Left ventricle myocardium inferior (tissue), 1 donor: Measurements from ENCODE around the gene CYBB. TPM values are rescaled to one million over a fixed set of nuclear protein-coding genes. Genes with fewer than 3 reads are reported as not detected.

Source experiments
- DNase-seq: peaks from one replicate; pipeline ENCODE4 v3.0.0-alpha.2; 2020
- H3K27ac ChIP-seq: fragments of 200-600 bp; replicated peaks from 2 replicates; pipeline ENCODE4 v1.8.0; 2021
- H3K27me3 ChIP-seq: fragments of 200-600 bp; 2 replicates; pipeline ENCODE4 v1.8.0; 2021; ENCODE audit warnings: low read depth
- H3K36me3 ChIP-seq: fragments of 200-600 bp; 2 replicates; pipeline ENCODE4 v1.8.0; 2021
- H3K4me1 ChIP-seq: fragments of 200-600 bp; 2 replicates; pipeline ENCODE4 v1.8.0; 2021
- H3K4me3 ChIP-seq: fragments of 200-600 bp; 2 replicates; pipeline ENCODE4 v1.8.0; 2021; ENCODE audit warnings: mild to moderate bottlenecking, moderate library complexity
- H3K9me3 ChIP-seq: fragments of 200-600 bp; replicated peaks from 2 replicates; pipeline ENCODE4 v1.8.0; 2021
- intact Hi-C: fragments of 100-400 bp; cut with micrococcal nuclease; formaldehyde crosslinking; loops from one replicate; pipeline ENCODE4 v1.11.0; 2022
- total RNA-seq: library from RNA; stranded (reverse); fragmentation: NEBNext Ultra II Directional; extraction: Animal tissue kit (Norgen Biotek cat#: 25700); gene quantifications from one replicate; pipeline ENCODE4 v1.2.1, GENCODE V29; 2021
- TF ChIP-seq, protein P1 (sequence below): fragments of 200-600 bp; IDR thresholded peaks from 2 replicates; pipeline ENCODE4 v1.8.0; 2021; ENCODE audit warnings: antibody characterized with exemption, mild to moderate bottlenecking, borderline replicate concordance
- donor health status: DM: no; HTN: yes; CAD: no; lungs with severe emphysema.

Gene CYBB
- total RNA-seq, 1 donor from 2014 or later = 18.7 TPM

DNA sequence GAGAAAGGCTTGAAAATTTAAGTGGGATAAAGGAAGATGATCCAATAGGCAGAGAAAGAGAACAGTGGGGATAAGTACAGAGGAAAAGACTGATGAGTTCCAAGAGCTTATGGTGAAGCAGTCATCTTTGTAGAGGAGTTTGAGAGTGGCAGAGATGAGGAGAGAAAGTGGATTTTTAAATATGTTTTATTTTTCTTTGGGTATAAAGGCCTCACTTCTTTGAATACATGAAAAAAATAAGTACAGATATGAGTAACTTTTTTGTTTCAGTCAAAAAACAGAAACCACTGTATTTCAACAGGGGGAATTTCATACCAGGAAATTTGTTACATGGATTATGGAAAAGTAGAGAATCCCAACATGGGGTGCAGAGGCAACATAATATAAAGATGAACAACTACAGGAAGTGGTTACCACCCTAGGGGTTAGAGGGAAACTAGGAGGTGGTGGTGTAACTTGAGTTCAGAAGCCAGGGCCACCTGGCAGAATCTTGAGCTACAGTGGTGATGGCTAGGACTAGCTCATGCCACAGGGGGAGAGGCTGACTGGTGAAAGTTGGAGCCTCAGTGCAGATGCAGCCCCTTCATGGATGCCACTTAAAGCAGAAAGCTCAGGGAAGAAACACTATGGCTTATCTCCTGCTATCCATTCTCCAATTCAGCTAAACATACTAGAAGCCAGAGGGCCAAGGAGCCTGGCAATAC is 3.4 kb upstream of the CYBB start:
- DNase-seq = no peak
- Histone ChIP-seq H3K9me3 (no peaks in the 10 kb centered on the region), H3K27me3 (no peaks in the 10 kb centered on the region), H3K27ac (no peak overlapping the region), H3K4me1 (no peaks in the 10 kb centered on the region), H3K36me3 (no peaks in the 10 kb centered on the region), H3K4me3 (no peak overlapping the region)
- TF ChIP-seq, protein P1, sequence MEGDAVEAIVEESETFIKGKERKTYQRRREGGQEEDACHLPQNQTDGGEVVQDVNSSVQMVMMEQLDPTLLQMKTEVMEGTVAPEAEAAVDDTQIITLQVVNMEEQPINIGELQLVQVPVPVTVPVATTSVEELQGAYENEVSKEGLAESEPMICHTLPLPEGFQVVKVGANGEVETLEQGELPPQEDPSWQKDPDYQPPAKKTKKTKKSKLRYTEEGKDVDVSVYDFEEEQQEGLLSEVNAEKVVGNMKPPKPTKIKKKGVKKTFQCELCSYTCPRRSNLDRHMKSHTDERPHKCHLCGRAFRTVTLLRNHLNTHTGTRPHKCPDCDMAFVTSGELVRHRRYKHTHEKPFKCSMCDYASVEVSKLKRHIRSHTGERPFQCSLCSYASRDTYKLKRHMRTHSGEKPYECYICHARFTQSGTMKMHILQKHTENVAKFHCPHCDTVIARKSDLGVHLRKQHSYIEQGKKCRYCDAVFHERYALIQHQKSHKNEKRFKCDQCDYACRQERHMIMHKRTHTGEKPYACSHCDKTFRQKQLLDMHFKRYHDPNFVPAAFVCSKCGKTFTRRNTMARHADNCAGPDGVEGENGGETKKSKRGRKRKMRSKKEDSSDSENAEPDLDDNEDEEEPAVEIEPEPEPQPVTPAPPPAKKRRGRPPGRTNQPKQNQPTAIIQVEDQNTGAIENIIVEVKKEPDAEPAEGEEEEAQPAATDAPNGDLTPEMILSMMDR = no peak
- intact Hi-C loops = no loop called here

DNA sequence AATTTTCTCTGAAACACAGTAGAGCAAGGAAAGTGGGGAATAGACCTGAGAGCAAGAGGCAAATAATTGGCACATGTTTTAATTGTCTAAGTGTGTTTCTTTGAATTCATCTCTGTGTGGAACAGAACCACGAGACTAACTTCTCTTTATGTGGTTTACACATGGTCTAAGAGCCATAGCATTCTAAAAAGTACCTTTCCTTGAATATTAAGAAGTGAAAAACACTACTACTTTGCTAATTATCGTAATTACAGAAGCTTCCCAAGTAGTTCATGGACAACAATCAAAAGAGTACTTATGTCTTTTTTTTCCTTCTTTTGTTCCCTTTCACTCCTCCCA is 2.9 kb upstream of the CYBB start:
- intact Hi-C loops = no loop called here
- Histone ChIP-seq H3K36me3 (no peaks in the 10 kb centered on the region), H3K4me1 (no peaks in the 10 kb centered on the region), H3K27me3 (no peaks in the 10 kb centered on the region), H3K27ac (no peak overlapping the region), H3K9me3 (no peaks in the 10 kb centered on the region), H3K4me3 (no peak overlapping the region)
- TF ChIP-seq, protein P1 = no peak
- no peak for DNase-seq

DNA sequence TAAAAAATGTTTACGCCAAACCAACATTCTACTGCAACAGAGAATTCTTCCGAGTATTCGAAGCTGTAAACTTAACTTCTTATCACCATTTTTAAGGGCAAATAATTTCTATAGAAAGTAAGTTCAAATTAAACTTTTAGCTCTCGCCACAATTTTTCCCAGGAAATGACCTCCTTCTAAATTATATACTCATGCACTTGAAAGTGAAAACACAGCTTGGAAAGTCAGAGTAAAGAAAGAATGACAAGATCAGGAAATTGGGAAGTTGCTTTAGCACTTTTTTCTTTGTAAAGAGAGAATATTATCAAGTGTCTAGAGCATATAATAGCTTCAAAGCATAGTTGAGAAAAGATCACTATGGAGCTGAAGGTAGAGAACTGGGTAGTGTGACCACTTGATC is 1.2 kb downstream of the CYBB start:
- no peak for DNase-seq
- H3K9me3 ChIP-seq = no peaks in the 10 kb centered on the region
- H3K36me3 ChIP-seq = no peaks in the 10 kb centered on the region
- no peaks in the 10 kb centered on the region for H3K4me1 ChIP-seq
- H3K27ac ChIP-seq = no peak overlapping the region
- TF ChIP-seq, protein P1 = no peak
- H3K27me3 ChIP-seq = no peaks in the 10 kb centered on the region
- intact Hi-C loops = no loop called here
- H3K4me3 ChIP-seq = no peak overlapping the region

DNA sequence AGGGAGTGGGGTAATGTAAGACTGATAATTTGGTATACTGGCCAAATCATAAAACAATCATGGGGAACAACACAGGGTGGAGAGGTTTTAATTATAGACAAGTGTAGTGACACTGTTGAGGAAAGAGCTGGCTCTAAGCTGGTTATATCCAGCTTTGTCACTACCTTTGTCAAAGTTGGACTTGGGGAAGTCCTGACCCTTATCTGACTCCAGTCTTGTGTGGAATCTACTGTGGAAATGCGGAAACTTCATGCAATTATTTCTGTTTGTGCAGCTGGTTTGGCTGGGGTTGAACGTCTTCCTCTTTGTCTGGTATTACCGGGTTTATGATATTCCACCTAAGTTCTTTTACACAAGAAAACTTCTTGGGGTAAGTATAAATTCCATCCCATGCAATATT is 2.0 kb downstream of the CYBB start:
- Histone ChIP-seq H3K4me3 (no peak overlapping the region), H3K27ac (no peak overlapping the region), H3K9me3 (no peaks in the 10 kb centered on the region), H3K36me3 (no peaks in the 10 kb centered on the region), H3K27me3 (no peaks in the 10 kb centered on the region), H3K4me1 (no peaks in the 10 kb centered on the region)
- TF ChIP-seq, protein P1 = no peak
- no peak for DNase-seq
- intact Hi-C loops = no loop called here

DNA sequence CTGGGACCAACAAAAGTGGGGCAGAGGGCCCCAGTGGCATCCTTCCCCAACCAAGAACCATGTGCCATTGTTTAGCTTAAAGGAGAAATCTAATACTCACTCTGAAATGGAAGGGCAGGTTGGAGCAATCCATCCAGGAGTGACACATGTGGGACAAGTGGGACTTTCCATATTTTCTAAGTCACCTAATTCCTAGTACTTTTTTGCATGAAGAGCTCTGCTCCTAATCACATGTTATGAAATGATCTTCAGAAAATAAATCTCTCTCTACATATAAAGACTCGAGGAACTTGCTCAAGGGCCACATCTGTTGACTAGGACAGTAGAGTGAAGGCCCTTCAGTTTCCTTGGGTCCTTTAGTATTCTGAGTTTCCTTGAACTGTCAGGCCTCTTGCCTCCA is 2.5 kb downstream of the CYBB start:
- H3K4me1 ChIP-seq = no peaks in the 10 kb centered on the region
- DNase-seq = no peak
- H3K9me3 ChIP-seq = no peaks in the 10 kb centered on the region
- TF ChIP-seq, protein P1 = no peak
- no peaks in the 10 kb centered on the region for H3K27me3 ChIP-seq
- intact Hi-C loops = no loop called here
- no peaks in the 10 kb centered on the region for H3K36me3 ChIP-seq
- peak overlapping the region; percentile 11 for H3K4me3 ChIP-seq
- no peak overlapping the region for H3K27ac ChIP-seq
